H9 (cell line): ENCODE results near the gene IFNGR1. TPM values are rescaled to one million over a fixed set of nuclear protein-coding genes. Genes with fewer than 3 reads are reported as not detected.

Source experiments
- DNase-seq: peaks from one replicate; pipeline ENCODE4 v3.0.0-alpha.2; 2017
- H2AFZ ChIP-seq: one replicate; pipeline ENCODE4 v1.6.1; 2013; ENCODE audit warnings: mild to moderate bottlenecking, low read length, control low read depth, moderate library complexity
- H2AK5ac ChIP-seq: 2 replicates; pipeline ENCODE4 v1.6.1; 2013; ENCODE audit warnings: low read length, control low read depth, mixed read lengths; ENCODE audit not compliant: insufficient read length
- H2BK120ac ChIP-seq: one replicate; pipeline ENCODE4 v1.6.1; 2013; ENCODE audit warnings: low read depth, mild to moderate bottlenecking, low read length, control low read depth, inconsistent platforms; ENCODE audit not compliant: poor library complexity, severe bottlenecking
- H2BK12ac ChIP-seq: 2 replicates; pipeline ENCODE4 v1.6.1; 2013; ENCODE audit warnings: low read length, control low read depth, mixed read lengths, low read depth; ENCODE audit not compliant: insufficient read length
- H2BK15ac ChIP-seq: 2 replicates; pipeline ENCODE4 v1.6.1; 2013; ENCODE audit warnings: low read depth, low read length, control low read depth
- H2BK20ac ChIP-seq: one replicate; pipeline ENCODE4 v1.6.1; 2013; ENCODE audit warnings: low read depth, mild to moderate bottlenecking, low read length, control low read depth, inconsistent platforms; ENCODE audit not compliant: poor library complexity, severe bottlenecking
- H2BK5ac ChIP-seq: 2 replicates; pipeline ENCODE4 v1.6.1; 2013; ENCODE audit warnings: low read length, control low read depth, mixed read lengths; ENCODE audit not compliant: insufficient read length
- H3K14ac ChIP-seq: 2 replicates; pipeline ENCODE4 v1.6.1; 2013; ENCODE audit warnings: low read length, control low read depth; ENCODE audit not compliant: insufficient read depth
- H3K18ac ChIP-seq: 2 replicates; pipeline ENCODE4 v1.6.1; 2013; ENCODE audit warnings: low read depth, mild to moderate bottlenecking, mixed read lengths, low read length, control low read depth; ENCODE audit not compliant: insufficient read length
- H3K23ac ChIP-seq: 2 replicates; pipeline ENCODE4 v1.6.1; 2013; ENCODE audit warnings: low read length, control low read depth, mixed read lengths, low read depth; ENCODE audit not compliant: insufficient read length
- H3K23me2 ChIP-seq: 2 replicates; pipeline ENCODE4 v1.6.1; 2013; ENCODE audit warnings: low read depth, mild to moderate bottlenecking, mixed read lengths, low read length, control low read depth; ENCODE audit not compliant: insufficient read length, poor library complexity, severe bottlenecking
- H3K27ac ChIP-seq: 2 replicates; pipeline ENCODE4 v1.5.1; 2013; ENCODE audit warnings: low read length, control low read depth, mixed read lengths, low read depth; ENCODE audit not compliant: insufficient read length
- H3K27me3 ChIP-seq: 2 replicates; pipeline ENCODE4 v1.6.1; 2013; ENCODE audit warnings: low read length, control low read depth, inconsistent platforms; ENCODE audit not compliant: insufficient read depth
- H3K4ac ChIP-seq: 2 replicates; pipeline ENCODE4 v1.6.1; 2013; ENCODE audit warnings: low read depth, mild to moderate bottlenecking, control low read depth, inconsistent platforms, low read length, moderate library complexity
- H3K4me1 ChIP-seq: 2 replicates; pipeline ENCODE4 v1.6.1; 2013; ENCODE audit warnings: low read length, control low read depth, inconsistent platforms; ENCODE audit not compliant: insufficient read depth
- H3K4me2 ChIP-seq: 2 replicates; pipeline ENCODE4 v1.6.1; 2013; ENCODE audit warnings: low read length, control low read depth, mixed read lengths; ENCODE audit not compliant: insufficient read length, insufficient read depth
- H3K56ac ChIP-seq: 2 replicates; pipeline ENCODE4 v1.6.1; 2013; ENCODE audit warnings: low read depth, mild to moderate bottlenecking, mixed read lengths, low read length, control low read depth; ENCODE audit not compliant: insufficient read length
- H3K79me1 ChIP-seq: 2 replicates; pipeline ENCODE4 v1.6.1; 2013; ENCODE audit warnings: low read depth, mild to moderate bottlenecking, moderate library complexity, low read length, control low read depth, inconsistent platforms; ENCODE audit not compliant: insufficient read depth, poor library complexity, severe bottlenecking
- H3K79me2 ChIP-seq: 2 replicates; pipeline ENCODE4 v1.6.1; 2013; ENCODE audit warnings: low read length, control low read depth, inconsistent platforms; ENCODE audit not compliant: insufficient read depth
- H3K9ac ChIP-seq: 2 replicates; pipeline ENCODE4 v1.6.1; 2013; ENCODE audit warnings: low read length, control low read depth, mixed read lengths; ENCODE audit not compliant: insufficient read length; ENCODE audit errors: extremely low read depth
- H3K9me3 ChIP-seq: one replicate; pipeline ENCODE4 v1.6.1; 2013; ENCODE audit warnings: low read depth, low read length, inconsistent platforms; ENCODE audit not compliant: control insufficient read depth
- H3T11ph ChIP-seq: one replicate; pipeline ENCODE4 v1.6.1; 2013; ENCODE audit warnings: mild to moderate bottlenecking, low read length, control low read depth, inconsistent platforms
- H4K20me1 ChIP-seq: one replicate; pipeline ENCODE4 v1.6.1; 2013; ENCODE audit not compliant: control insufficient read depth, insufficient read length, insufficient read depth
- H4K5ac ChIP-seq: 2 replicates; pipeline ENCODE4 v1.6.1; 2013; ENCODE audit warnings: low read depth, mild to moderate bottlenecking, mixed read lengths, low read length, control low read depth; ENCODE audit not compliant: insufficient read length
- H4K8ac ChIP-seq: replicated peaks from 2 replicates; pipeline ENCODE4 v1.6.1; 2013; ENCODE audit warnings: low read length, control low read depth, mixed read lengths, low read depth; ENCODE audit not compliant: insufficient read length
- H4K91ac ChIP-seq: 2 replicates; pipeline ENCODE4 v1.6.1; 2013; ENCODE audit warnings: low read depth, mild to moderate bottlenecking, moderate library complexity, mixed read lengths, low read length, control low read depth; ENCODE audit not compliant: insufficient read length
- H3K27ac Mint-ChIP-seq, 3 experiments: 2 replicates in 2 of 3; 3 replicates in 1 of 3; pipeline ENCODE4 v1.8.0; 2020 to 2021; ENCODE audit warnings: mixed read lengths in 3 of 3, mild to moderate bottlenecking in 1 of 3, moderate library complexity in 1 of 3
- H3K27me3 Mint-ChIP-seq: 2 replicates; pipeline ENCODE4 v1.8.0; 2021; ENCODE audit warnings: low read depth, mild to moderate bottlenecking, moderate library complexity, mixed read lengths
- H3K36me3 Mint-ChIP-seq, 3 experiments: 2 replicates in 2 of 3; 3 replicates in 1 of 3; pipeline ENCODE4 v1.8.0; 2020 to 2021; ENCODE audit warnings: low read depth in 3 of 3, mixed read lengths in 3 of 3; ENCODE audit not compliant: insufficient read depth in 1 of 3
- H3K4me1 Mint-ChIP-seq, 2 experiments: 2 replicates each; pipeline ENCODE4 v1.8.0; 2020; ENCODE audit warnings: mixed read lengths in 2 of 2
- H3K4me3 Mint-ChIP-seq, 2 experiments: 2 replicates in 1 of 2; 3 replicates in 1 of 2; pipeline ENCODE4 v1.8.0; 2020 to 2021; ENCODE audit warnings: mild to moderate bottlenecking in 2 of 2, mixed read lengths in 2 of 2, moderate library complexity in 1 of 2
- H3K9me3 Mint-ChIP-seq, 2 experiments: 2 replicates in 1 of 2; 3 replicates in 1 of 2; pipeline ENCODE4 v1.8.0; 2020; ENCODE audit warnings: mild to moderate bottlenecking in 2 of 2, mixed read lengths in 2 of 2, moderate library complexity in 1 of 2
- WGBS: extraction: QIAGEN DNeasy Blood & Tissue Kit; methylation state at CpG from one replicate; pipeline ENCODE4 v1.1.7; 2013; ENCODE audit warnings: missing lambda C conversion rate, low lambda C conversion rate, mixed read lengths; ENCODE audit not compliant: insufficient read length; ENCODE audit errors: extremely low coverage; 5-methylcytosine and 5-hydroxymethylcytosine counted together
- total RNA-seq: library from RNA; stranded (reverse); gene quantifications from 2 replicates; pipeline ENCODE4 v1.2.1, GENCODE V29; 2021
- TF ChIP-seq, protein P1 (sequence below): fragments of 200-600 bp; sonication (generic); conservative IDR thresholded peaks from 3 replicates; pipeline ENCODE4 v1.8.0; 2021; ENCODE audit warnings: antibody characterized with exemption, mild to moderate bottlenecking

The IFNGR1 gene
- total RNA-seq, 1 experiment from 2014 or later: 32.2 TPM

DNA sequence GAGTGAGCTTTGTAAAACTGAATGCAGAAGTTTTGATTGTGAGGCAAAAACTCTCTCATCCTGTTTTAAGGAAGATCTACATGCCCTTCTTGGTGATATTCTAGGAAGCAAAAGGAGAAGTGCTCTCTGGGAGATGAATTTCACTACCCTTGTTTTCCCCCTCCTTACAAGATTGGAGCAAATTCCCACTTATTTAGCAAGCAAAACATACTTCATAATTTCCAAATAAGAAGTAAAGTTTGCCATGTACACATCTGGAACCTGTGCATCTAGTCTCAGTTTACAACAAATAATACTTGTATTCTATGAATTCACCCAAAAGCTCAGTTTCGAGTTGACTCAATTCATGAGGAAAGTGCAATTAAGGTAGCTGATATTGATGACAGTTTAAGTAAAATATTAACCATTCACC, 27.6 kb upstream of the IFNGR1 start:
- Histone ChIP-seq H2BK20ac (no peak overlapping the region), H2AFZ (no peak overlapping the region), H2BK12ac (no peak overlapping the region), H3K23me2 (no peaks in the 10 kb centered on the region), H3K9ac (no peak overlapping the region), H2BK5ac (no peak overlapping the region), H4K20me1 (no peaks in the 10 kb centered on the region), H3K4ac (no peak overlapping the region), H2AK5ac (no peak overlapping the region), H3K4me2 (no peak overlapping the region), H4K91ac (no peak overlapping the region), H3K56ac (no peak overlapping the region), H3K9me3 (no peaks in the 10 kb centered on the region), H4K5ac (no peak overlapping the region), H3K27ac (no peak overlapping the region), H3K4me1 (no peaks in the 10 kb centered on the region), H3K27me3 (no peaks in the 10 kb centered on the region), H4K8ac (no peak overlapping the region), H3K79me1 (no peaks in the 10 kb centered on the region), H3K23ac (no peak overlapping the region), H2BK15ac (no peak overlapping the region), H3K14ac (no peak overlapping the region), H3T11ph (no peak overlapping the region), H3K79me2 (no peaks in the 10 kb centered on the region), H3K18ac (no peak overlapping the region), H2BK120ac (no peak overlapping the region)
- H3K27ac Mint-ChIP-seq: no peak overlapping the region
- no peak overlapping the region for H3K4me3 Mint-ChIP-seq
- 0 out of 4 replicates have a peak, but pooled peaks cover 0 to 3% of the 10 kb centered on the region in 2 experiments for H3K4me1 Mint-ChIP-seq
- TF ChIP-seq, protein P1, sequence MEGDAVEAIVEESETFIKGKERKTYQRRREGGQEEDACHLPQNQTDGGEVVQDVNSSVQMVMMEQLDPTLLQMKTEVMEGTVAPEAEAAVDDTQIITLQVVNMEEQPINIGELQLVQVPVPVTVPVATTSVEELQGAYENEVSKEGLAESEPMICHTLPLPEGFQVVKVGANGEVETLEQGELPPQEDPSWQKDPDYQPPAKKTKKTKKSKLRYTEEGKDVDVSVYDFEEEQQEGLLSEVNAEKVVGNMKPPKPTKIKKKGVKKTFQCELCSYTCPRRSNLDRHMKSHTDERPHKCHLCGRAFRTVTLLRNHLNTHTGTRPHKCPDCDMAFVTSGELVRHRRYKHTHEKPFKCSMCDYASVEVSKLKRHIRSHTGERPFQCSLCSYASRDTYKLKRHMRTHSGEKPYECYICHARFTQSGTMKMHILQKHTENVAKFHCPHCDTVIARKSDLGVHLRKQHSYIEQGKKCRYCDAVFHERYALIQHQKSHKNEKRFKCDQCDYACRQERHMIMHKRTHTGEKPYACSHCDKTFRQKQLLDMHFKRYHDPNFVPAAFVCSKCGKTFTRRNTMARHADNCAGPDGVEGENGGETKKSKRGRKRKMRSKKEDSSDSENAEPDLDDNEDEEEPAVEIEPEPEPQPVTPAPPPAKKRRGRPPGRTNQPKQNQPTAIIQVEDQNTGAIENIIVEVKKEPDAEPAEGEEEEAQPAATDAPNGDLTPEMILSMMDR: no peak
- no peaks in the 10 kb centered on the region for H3K27me3 Mint-ChIP-seq
- H3K9me3 Mint-ChIP-seq: 0 out of 5 replicates have a peak, but pooled peaks cover 0 to 2% of the 10 kb centered on the region in 2 experiments
- DNase-seq: no peak
- no CpG with 5 or more reads among the region's 1 CpG for WGBS
- H3K36me3 Mint-ChIP-seq: no peaks in the 10 kb centered on the region
